ENCODE measurements around the gene TMF1.
A peak's percentile ranks its signal among the peaks of the same experiment; 100 is the strongest.

The TMF1 gene

DNA sequence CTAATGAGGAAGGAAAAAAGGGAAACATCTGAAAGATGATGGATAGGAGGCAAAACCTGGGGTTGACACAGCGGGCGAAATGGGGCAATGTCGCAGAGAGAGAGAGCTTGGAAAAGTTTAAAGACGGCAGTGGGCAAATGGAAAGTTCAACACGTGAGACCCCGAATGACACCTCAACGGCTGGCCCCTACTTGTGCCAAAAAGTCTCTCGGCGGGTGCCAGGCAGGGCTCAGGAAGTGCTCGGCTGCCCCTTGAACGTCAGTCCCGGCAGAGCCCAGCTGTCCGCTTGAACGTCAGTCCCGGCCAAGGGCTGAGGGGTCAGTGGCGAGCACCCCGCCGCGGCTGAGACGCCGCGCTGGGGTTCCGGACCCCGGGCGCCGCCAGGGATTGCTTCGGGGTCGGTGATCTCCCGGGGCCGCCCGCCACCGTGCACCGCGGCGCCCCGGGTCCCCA is 39.3 kb downstream of the TMF1 start:
- peak; percentile 59 for DNase-seq

DNA sequence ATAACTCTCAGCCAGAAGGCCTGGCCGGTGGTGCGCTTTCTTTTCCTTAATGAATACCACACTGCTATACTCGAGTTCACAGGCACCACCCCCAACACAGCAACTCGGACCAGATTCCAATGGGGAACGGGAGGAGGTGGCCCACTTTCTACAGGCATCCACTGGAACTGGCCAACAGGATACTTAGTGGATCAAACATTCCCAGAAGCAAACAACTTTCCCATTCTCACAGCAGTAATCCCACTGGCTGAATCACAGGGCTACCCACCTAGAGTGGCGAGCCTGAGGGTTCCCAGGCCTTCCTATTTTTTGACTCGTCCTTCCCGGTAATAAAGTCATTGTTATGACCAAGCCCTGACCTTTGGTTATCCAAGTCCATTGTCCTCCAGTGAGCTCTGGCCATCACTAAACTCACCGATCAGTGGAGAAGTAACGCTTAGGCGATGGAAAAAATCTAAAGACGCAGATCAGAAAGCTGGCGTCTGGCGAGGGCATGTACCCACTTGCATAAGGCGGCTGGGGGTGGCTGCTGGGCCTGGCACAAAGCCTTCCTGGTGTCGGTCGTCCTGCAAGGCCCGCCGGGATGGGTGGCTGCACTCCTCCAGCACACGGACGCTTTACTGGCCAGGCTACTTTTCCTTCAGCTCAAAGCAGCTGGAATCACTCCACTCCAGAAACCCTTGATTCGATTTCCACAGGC is 39.9 kb downstream of the TMF1 start:
- peak; percentile 45 for DNase-seq

DNA sequence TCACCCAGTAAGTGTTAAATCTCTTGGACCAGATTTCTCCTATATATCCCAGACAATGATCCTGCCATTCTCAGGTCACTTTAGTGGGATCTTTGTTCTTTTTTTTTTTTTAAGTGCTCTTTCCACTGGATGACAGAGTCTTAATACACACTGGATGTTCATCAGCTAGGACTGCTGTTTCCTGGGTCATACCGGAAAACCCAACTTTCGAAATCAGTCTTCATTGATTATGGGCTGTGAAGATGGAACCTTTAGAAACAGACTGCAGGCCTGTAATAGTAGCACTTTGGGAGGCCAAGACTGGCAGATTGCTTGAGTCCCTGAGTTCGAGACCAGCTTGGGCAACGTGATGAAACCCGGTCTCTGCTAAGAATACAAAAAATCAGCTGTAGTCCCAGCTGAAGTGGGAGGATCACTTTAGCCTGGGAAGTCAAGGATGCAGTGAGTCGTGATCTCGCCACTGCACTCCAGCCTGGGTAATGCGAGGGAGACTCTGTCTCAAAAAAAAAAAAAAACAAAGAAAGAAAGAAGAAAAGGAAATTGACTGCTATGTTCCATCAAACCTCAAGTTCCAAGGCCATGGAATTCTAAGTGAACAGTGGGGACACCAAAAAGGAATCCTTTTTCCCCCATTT is 40.9 kb downstream of the TMF1 start:
- peak; percentile 24 for DNase-seq

DNA sequence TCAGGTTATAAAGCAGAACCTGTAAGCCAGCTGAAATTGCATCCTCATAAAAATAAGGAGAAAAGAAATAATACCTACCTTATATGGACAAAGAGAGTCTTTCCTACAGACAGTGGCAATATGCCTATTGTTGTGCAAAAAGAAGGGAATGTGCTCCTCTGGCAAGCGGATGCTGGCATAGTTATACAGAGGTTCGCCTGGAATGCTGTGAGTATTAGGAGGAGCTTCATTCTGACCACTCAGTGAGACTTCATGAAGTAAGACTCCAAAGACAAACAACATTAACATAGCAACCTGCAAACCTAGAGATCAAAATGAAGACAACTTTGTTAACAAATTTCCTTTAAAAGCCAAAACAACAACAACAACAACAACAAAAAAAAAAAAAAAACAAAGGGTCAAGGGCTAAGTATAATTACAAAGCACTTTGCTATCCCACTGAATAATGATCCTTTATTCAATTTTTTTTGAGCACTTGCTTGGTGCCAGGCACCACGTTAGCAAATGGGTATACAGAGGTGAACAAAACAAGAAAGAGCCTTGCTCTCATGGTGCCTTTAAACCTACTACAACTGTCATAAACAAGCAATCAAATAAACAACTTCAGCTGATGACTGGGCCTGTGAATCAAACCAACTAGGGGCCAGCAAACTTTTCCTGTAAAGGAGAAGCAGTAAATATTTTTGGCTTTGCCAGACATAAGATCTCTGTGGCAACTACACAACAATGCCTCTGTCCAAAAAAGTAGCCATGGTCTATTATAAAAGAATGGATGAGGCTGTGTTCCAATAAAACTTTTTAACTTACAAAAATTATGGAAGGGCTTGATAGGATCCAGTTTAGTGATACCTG is 42.3 kb downstream of the TMF1 start:
- DNase-seq: peak; percentile 77

DNA sequence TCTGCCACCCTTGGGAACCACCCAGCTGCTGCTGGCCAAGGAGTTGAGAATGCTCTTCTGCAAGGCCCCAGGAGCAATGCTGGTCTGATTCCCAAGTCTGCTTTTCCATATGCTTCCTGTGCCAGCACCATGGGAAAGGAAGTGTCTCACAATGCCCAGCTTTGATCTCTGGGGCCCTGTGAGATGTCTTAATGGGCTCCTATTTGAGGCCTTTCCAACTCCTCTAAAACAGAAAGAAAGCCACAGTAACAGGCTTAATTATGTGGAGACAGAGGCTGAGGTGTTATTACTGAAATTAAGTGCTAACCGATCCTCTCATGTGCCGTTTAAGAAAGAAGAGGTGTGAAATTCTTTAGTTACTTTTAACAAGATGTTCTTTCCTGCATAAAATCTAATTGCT is 43.2 kb downstream of the TMF1 start:
- DNase-seq: no peak

DNA sequence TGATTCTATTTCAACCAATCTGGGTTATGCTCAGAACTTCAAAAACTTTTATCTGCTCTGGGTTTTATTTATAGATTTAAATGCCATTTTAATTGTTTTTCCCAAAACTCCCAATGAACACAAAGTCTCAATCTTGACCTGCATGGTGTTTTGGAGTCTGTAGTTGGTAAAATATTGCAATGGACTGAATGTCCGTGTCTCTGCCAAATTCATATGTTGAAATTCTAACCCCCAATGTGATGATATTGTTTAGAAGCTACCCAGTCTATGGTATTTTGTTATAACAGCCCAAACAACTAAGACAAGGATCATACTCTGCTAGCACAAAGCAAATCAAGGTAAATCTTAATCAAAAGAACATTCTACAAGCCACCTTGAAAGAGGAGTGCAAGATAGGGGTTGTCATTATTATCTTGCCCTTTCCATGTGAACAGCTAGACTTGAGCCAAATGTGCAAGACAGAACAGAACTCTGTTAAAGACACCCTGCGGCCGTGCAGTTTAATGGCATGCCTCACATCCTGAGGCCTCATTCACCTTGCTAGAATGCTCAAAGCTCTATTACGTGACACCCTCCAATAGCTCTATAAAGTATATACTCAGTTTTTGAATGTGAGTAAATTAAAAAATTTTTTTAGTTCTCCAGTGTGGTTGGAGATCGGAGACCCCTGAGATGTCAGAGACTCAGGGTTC is 46.2 kb downstream of the TMF1 start:
- DNase-seq: no peak

DNA sequence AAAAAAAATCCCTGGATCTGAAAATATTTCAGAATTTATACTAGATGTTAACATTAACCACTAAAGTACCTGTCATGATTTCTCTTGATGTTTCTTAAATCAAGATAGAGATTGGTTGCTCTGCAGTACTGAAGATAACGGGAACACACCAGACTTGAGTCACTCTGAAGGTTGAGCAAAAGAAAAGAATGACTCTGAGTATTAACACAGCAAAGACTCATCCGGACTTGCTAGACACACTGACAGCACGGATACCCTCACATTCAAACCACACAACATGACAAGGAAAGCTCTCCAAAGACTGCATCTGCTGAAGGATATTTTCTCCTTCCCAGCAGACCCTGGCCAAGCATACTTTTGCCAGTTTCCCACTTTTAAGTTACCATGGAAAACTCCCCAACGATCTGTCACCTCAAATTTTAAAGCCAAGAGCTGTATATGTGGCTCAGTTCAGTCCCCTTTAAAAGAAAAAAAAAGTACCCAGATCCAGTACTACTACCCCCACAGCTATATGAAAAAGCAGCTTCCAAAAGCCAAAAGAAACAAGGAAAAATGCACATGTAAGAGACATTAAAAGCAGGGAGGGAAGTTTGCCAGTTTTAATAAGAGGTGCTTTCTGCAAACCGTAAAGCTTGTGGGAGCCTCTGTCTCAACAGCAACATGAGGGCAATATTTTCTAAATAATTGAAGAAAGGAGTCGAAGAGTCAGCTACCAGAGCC is 46.9 kb downstream of the TMF1 start:
- DNase-seq: no peak

DNA sequence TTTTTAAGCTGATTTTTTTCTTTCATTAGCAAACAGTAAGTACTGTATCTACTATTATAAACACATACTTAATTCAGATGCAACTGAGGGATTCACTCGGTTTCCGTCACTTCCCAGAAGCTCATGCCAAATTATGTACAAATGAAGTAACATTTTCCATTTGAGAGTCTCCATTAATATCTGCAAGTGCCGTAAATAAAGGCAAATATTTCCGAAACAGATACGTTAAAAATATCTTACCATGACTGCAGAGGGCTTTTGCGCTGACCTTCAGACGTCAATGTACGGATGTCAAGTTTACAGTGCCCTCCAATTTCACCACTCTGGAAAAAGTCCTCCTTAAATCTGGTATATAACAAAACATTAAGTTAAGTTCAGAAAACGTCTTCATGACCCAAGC is 48.0 kb downstream of the TMF1 start:
- DNase-seq: no peak

DNA sequence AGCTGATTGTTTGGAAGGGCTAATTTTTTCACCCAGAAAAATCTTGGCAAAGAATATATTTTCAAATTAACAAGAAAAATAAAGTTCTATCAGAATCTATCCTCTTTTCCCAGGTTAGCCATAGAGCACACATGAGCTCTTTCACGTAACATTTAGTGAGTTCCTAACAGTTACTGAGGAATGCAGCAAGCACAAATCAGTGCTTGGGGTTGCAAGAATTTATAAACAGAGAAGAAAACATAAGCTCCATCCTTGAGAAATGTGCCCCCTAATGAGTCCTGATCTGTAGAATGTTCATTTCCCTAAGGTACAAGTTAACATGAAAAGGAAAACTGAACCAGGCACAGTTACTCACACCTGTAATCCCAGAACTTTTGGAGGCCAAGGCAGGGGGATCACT is 52.5 kb downstream of the TMF1 start:
- DNase-seq: no peak

DNA sequence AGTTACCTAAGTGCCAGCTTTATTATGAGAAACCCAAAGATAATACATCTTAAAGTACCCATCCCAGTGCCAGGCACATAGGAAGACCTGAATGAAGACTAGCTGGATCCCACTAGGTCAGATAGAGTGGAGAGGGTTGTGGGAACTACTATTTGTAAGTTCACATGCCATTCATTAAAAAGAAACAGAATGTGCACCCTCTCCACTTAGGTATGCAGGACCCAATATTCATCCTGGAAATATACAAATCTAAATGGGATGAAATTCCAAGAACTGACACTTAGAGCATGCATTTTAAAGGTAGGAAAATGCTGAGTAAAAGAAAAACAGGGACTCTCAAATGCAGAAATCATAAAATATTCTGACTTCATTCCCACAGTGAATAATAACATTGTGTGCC is 53.0 kb downstream of the TMF1 start:
- no peak for DNase-seq

DNA sequence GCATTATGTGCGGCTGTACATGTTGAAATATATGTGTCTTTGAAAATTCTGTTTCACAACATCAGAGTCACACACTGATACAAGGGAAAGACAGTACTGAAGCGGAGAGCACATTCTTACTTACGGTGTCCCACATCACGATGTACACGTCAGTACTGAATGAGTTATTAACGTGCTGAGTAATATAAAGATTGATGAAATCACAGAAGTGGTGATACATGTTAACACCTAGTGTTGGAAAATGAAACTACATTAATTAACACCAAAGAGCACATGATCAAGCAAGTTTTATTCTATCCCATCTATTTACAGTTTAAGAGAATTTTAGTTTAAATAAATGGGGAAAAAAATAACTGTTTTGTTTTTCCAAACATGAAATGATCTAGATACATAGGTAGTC is 54.2 kb downstream of the TMF1 start:
- no peak for DNase-seq

DNA sequence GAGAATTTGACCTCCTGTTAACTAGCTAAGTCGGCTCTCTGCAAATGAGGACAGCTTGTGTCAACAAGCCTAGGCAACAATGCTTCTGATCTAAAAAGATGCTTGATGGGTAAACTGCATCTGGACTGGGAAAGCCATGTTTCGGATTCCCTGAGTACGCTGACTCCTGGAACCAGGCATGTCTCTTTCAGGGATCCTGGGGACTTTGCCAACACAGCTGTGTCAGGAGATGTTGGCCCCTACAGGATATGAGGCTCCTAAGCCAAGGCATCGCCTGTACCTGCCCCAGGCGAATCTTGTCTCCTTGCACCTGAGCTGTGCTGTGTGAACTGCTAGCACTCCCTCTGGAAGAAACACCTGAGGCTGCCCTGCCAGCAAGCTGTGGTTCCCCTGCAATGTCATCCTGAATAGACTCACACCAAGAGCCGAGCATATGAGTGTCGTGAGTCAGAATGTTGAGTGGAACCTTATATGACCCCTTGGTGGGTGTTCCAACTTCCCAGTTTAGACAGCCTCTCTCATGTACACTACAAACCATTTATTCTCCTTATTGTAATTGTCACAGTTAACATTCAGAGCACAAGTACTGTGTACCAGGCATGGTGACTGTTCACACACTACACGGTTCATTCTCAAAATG is 55.7 kb downstream of the TMF1 start:
- no peak for DNase-seq

DNA sequence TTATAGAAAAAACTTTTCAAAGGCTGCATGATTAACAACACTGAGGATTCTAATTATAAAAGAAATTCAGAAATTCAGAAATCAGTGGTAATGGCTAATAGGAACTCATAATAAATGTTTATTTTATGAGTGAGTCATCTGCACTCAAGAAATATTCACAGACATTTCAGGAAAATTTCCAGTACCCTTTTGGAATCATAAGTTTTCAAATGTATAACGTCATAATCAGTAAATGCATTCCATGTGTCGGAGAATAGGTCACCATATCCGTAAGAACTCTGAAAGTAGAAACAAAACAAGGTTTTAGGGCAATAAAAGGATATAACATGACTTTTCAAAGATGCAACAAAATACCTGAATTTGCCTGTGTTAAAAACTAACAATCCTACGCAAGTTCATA is 63.4 kb downstream of the TMF1 start:
- DNase-seq: peak; percentile 61

DNA sequence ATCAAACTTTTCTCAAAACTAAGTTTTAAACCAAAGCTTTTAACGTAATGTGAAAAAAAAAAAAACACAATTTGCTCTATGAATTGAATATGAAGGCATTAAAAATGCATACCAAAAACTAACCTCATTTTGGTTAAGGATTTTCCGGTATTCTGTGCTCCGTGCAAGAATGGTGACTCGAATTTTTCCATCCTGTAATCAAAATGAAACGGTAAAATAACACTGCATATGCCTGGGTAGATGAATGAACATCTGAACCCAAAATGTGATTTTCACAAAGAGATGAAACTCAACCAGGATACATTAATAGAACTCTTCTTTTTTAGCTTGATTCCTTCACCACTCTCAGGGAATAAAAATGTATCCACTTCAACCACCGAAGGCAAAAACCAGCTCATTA is 64.8 kb downstream of the TMF1 start:
- no peak for DNase-seq

DNA sequence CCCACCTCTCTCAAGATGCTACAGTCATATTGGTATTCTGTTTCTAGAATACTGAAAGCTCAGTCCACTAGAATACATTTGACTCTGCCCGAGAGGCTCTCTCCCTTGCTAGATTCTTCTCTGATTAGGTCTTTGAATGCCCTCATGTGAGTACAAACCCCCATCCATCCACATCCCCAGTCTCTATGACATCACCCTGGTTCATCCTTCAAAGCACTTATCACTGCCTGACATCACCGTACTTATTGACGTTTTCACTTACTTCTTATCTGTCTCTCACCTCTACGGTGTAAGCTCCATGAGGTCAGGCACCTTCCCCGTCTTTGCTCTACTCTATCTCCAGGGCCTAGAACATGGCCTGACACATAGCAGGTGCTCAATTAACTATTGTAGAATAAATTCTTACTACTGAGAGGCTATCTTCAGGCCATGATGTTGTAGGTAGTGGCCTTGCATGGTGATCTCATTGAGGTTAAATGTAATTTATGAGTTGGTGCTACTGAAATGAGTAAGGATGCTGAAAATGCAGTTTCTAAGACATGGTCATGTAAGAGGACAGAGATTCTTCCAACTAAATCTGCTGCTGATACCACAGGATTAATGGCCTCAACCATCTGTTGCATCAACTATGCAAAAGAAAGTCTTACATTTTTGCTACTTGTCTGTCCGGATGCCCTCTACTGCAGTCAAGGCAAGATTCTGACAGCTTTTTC is 65.5 kb downstream of the TMF1 start:
- no peak for DNase-seq

DNA sequence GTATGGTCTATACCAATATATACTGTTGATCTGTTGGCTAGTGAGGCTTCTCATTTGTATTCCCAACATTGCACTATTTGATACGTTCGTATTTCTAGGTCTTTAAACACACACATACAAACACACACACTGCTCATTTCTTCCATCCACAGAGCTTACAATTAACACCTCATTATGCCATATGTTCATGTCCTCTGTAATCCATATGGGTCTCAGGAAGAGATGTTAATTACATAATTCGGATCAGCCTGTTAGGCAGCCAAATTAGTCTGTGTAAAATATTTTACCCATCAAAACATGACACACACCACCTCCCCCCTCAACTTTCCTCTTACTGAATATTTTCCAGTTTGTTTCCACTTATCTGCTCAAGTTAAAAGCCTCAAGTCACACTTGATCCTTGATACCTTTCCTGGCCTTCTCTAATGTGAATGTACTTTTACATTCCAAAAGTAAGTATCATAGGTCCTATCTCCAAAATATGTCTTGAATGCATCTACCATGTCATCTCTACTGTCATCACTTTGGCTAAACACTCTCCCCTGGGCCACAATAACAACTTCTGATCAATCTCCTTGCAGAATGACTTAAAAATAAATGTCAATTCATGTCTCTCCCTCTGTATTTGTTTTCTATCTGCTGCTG is 66.9 kb downstream of the TMF1 start:
- DNase-seq: peak; percentile 16

DNA sequence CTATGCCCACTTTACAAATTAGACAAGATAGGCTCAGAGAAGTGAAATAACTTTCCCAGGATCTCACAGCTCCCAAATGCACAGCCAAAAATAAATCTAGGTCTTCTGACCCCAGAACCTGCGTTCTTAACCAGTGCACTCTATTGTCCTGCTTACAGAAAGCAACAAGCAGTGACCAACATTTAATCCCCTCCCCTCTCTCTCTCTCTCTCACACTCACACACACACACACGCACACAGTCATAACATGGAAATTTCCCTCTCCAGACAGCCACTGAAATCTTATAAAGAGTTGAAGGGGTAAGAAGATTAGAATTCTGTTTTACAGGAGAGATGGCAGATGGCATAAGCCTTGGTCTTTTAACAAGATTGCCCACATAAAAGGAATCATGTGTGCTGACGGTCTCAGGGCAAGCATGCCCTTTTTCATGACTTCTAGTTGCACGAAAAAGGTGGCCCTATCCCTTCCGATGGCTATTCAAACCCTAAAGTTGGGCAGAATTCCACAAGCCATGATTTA is 68.1 kb downstream of the TMF1 start:
- no peak for DNase-seq

DNA sequence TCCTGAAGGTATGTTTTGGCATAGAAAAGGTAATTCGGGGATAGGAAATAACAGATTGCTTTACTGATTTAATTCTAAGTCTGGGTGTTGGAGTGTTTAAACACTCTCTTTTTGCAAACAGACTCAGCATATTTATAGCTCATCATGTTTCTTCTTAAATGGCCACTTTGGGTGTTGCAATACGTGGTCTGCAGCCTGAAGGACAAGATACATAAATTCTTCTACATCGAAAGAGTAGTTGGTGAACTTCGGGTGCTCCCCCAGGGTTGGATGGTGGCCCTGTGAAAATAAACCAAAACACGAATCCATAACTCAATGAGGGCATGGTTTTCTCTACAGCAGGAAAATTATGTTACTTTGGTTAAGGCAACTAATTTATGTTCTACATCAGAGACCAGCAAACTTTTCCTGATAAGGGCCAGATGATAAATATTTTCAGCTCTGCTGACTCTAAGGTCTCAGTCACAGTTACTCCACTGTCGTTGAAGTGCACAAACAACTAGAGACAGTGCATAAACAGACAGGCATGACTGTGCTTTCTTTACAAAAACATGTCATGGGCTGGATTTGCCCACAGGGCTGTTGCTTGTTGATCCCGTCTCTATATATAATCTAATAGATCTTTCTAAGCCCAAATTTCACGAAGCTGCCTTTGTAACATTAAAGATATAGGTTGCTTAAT is 74.5 kb downstream of the TMF1 start:
- DNase-seq: no peak

DNA sequence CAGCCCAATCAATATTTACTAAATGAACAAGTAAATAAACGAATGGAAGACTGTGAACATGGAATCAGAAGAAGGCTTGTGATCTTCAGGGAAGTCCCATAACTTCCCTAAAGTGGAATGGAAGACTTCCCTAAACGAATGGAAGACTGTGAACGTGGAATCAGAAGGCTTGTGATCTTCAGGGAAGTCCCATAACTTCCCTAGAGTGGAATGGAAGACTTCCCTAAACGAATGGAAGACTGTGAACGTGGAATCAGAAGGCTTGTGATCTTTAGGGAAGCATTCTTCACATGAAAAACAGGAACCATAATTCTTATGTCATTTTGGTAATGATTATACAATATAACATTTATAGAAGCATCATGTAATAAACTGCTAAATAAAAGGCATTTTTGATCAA is 77.4 kb downstream of the TMF1 start:
- no peak for DNase-seq

DNA sequence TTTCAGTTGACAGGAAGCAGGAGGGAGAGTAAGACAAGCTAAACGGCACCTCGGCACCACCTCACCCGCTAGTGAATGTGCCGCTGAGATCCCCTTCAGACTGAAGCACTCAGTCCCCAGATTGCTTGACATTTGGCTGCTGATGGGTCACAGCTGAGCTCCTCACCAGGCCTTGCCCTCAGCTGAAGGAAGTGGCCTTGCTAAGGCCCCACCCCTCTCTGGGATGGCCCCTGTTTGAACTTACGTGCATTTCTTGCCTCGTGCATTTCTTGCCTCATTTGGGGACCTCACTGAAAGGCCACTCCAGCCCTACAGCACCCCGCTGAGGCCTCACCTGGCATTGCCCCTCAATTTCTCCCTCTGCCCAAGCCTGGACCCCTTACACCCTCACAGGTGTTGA is 78.5 kb downstream of the TMF1 start:
- DNase-seq: no peak
